ENCODE data around the gene NID1. TPM values are rescaled to one million over a fixed set of nuclear protein-coding genes. Genes with fewer than 3 reads are reported as not detected.

Gene NID1
- total and polyA plus RNA-seq, 9 of the 15 experiments (the other 6 are each of a cell fraction or from before 2014, with no cell fraction given): 0.22 TPM; not detected in 8

DNA sequence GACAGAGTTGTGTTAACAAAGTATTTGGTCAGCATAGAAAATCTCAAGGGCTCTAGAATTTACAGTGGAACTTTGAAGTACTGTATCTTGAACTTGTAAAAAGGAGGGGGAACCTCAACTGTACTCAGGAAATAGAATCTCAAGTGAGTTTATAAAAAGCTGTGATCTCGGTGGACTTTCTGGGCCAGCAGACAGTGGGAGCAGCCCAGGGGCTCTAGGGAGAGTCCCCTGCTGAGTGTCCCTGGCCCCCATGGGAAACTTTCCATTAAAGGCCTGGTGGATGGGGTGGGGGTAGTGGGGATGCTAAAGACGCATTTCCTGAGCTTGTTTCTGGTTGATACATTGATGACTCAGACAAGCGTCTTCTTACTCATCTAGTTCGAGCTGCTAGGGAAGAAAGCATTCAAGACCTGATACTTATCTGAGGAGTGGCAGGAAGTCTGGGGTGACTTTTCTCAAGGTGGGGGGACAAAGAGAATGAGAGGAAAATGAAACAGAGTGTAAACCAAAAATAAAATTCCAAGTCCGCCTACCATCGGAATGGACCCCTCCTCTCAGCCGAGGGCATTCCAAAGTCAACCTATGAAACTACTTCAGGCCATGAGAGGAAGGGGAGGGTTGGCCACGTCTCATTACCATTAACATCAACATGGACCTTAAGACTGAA, 65.5 kb downstream of the NID1 start (continued):
- TF ChIP-seq TAF9B (IDR thresholded peaks at IDR 0.05; ENCODE audit: partially characterized antibody) (no peak), YBX1 (IDR thresholded peaks at IDR 0.05) (no peak), TGIF2 (CRISPR knock-in tag; IDR thresholded peaks at IDR 0.05) (no peak), EHMT2 (IDR thresholded peaks at IDR 0.05) (no peak; the same call in 1 of the 2 replicates), COPS2 (conservative IDR thresholded peaks at IDR 0.05) (no peak), ZBTB7A (IDR thresholded peaks at IDR 0.05; ENCODE audit: borderline replicate concordance, control insufficient read depth, low read depth, low read length) (no peak), TRIM28 (IDR thresholded peaks at IDR 0.05) (no peak), PML (IDR thresholded peaks at IDR 0.05; ENCODE audit: low read length) (no peak), SMARCA4 (IDR thresholded peaks at IDR 0.05) (peak; percentile 60), PHF8 (IDR thresholded peaks at IDR 0.05; ENCODE audit: borderline replicate concordance, low read length) (no peak), GABPA (tag; conservative IDR thresholded peaks at IDR 0.05; ENCODE audit: low read depth) (peak; percentile 66), STAG1 (CRISPR knock-in tag; IDR thresholded peaks at IDR 0.05; ENCODE audit: borderline replicate concordance) (no peak), POLR2G (IDR thresholded peaks at IDR 0.05; ENCODE audit: low read depth, low read length) (no peak)
- TF ChIP-seq, protein P1, sequence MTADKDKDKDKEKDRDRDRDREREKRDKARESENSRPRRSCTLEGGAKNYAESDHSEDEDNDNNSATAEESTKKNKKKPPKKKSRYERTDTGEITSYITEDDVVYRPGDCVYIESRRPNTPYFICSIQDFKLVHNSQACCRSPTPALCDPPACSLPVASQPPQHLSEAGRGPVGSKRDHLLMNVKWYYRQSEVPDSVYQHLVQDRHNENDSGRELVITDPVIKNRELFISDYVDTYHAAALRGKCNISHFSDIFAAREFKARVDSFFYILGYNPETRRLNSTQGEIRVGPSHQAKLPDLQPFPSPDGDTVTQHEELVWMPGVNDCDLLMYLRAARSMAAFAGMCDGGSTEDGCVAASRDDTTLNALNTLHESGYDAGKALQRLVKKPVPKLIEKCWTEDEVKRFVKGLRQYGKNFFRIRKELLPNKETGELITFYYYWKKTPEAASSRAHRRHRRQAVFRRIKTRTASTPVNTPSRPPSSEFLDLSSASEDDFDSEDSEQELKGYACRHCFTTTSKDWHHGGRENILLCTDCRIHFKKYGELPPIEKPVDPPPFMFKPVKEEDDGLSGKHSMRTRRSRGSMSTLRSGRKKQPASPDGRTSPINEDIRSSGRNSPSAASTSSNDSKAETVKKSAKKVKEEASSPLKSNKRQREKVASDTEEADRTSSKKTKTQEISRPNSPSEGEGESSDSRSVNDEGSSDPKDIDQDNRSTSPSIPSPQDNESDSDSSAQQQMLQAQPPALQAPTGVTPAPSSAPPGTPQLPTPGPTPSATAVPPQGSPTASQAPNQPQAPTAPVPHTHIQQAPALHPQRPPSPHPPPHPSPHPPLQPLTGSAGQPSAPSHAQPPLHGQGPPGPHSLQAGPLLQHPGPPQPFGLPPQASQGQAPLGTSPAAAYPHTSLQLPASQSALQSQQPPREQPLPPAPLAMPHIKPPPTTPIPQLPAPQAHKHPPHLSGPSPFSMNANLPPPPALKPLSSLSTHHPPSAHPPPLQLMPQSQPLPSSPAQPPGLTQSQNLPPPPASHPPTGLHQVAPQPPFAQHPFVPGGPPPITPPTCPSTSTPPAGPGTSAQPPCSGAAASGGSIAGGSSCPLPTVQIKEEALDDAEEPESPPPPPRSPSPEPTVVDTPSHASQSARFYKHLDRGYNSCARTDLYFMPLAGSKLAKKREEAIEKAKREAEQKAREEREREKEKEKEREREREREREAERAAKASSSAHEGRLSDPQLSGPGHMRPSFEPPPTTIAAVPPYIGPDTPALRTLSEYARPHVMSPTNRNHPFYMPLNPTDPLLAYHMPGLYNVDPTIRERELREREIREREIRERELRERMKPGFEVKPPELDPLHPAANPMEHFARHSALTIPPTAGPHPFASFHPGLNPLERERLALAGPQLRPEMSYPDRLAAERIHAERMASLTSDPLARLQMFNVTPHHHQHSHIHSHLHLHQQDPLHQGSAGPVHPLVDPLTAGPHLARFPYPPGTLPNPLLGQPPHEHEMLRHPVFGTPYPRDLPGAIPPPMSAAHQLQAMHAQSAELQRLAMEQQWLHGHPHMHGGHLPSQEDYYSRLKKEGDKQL (CRISPR knock-in tag; IDR thresholded peaks at IDR 0.05; ENCODE audit: borderline replicate concordance): no peak
- TF ChIP-seq, protein P2, sequence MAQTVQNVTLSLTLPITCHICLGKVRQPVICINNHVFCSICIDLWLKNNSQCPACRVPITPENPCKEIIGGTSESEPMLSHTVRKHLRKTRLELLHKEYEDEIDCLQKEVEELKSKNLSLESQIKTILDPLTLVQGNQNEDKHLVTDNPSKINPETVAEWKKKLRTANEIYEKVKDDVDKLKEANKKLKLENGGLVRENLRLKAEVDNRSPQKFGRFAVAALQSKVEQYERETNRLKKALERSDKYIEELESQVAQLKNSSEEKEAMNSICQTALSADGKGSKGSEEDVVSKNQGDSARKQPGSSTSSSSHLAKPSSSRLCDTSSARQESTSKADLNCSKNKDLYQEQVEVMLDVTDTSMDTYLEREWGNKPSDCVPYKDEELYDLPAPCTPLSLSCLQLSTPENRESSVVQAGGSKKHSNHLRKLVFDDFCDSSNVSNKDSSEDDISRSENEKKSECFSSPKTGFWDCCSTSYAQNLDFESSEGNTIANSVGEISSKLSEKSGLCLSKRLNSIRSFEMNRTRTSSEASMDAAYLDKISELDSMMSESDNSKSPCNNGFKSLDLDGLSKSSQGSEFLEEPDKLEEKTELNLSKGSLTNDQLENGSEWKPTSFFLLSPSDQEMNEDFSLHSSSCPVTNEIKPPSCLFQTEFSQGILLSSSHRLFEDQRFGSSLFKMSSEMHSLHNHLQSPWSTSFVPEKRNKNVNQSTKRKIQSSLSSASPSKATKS (CRISPR knock-in tag; IDR thresholded peaks at IDR 0.05): no peak
- TF ChIP-seq, protein P3, sequence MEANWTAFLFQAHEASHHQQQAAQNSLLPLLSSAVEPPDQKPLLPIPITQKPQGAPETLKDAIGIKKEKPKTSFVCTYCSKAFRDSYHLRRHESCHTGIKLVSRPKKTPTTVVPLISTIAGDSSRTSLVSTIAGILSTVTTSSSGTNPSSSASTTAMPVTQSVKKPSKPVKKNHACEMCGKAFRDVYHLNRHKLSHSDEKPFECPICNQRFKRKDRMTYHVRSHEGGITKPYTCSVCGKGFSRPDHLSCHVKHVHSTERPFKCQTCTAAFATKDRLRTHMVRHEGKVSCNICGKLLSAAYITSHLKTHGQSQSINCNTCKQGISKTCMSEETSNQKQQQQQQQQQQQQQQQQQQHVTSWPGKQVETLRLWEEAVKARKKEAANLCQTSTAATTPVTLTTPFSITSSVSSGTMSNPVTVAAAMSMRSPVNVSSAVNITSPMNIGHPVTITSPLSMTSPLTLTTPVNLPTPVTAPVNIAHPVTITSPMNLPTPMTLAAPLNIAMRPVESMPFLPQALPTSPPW (CRISPR knock-in tag; IDR thresholded peaks at IDR 0.05): peak; percentile 64
- TF ChIP-seq, protein P4, sequence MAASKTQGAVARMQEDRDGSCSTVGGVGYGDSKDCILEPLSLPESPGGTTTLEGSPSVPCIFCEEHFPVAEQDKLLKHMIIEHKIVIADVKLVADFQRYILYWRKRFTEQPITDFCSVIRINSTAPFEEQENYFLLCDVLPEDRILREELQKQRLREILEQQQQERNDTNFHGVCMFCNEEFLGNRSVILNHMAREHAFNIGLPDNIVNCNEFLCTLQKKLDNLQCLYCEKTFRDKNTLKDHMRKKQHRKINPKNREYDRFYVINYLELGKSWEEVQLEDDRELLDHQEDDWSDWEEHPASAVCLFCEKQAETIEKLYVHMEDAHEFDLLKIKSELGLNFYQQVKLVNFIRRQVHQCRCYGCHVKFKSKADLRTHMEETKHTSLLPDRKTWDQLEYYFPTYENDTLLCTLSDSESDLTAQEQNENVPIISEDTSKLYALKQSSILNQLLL (CRISPR knock-in tag; IDR thresholded peaks at IDR 0.05; ENCODE audit: borderline replicate concordance): no peak

Data from K562 (cell line).